GM20000 (cell line): ENCODE data around the gene ZNF521.

Source experiments
- DNase-seq: peaks from one replicate; pipeline ENCODE4 v3.0.0; 2012; ENCODE audit warnings: low spot score
- TF ChIP-seq, protein P1 (sequence below): IDR thresholded peaks from 2 replicates; pipeline ENCODE4 v1.5.1; 2012; ENCODE audit warnings: mild to moderate bottlenecking, control low read depth; ENCODE audit errors: extremely low read depth, missing control alignments

The ZNF521 gene

DNA sequence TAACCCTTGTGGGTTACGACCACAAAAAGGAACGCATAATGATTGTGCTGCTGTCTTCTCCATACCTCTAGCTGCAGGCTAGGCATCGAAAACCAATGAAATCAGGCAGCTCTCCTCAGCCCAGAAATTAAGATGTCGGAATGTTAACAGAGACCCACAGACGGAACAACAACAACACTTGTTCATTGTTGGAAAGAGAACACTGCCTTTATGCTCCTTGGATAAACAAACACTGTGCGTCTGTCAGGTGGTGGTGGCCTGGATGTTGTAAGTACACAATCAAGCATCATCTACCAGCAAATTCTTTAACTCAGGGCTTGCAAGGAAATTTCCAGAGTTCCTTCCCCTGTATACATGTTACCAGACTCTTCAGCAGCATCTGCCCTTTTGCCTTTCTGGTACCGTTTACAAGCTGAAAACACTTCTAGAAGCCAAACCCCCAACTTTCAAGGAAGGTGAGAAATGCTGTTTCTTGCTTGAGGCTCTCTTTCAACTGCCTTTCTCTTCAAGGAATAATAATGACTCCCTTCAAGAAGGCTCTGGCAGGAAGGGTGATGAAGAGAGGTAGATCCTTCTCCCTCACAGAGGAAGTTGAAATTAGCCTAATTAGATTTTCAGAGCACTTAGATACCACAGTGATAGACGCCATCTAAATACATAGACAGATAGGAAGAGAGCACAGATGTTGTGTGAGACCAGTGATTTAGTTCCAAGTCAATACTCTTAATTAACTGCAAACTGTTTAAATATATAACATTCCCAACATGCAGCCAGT, 332.7 kb downstream of the ZNF521 start:
- TF ChIP-seq, protein P1, sequence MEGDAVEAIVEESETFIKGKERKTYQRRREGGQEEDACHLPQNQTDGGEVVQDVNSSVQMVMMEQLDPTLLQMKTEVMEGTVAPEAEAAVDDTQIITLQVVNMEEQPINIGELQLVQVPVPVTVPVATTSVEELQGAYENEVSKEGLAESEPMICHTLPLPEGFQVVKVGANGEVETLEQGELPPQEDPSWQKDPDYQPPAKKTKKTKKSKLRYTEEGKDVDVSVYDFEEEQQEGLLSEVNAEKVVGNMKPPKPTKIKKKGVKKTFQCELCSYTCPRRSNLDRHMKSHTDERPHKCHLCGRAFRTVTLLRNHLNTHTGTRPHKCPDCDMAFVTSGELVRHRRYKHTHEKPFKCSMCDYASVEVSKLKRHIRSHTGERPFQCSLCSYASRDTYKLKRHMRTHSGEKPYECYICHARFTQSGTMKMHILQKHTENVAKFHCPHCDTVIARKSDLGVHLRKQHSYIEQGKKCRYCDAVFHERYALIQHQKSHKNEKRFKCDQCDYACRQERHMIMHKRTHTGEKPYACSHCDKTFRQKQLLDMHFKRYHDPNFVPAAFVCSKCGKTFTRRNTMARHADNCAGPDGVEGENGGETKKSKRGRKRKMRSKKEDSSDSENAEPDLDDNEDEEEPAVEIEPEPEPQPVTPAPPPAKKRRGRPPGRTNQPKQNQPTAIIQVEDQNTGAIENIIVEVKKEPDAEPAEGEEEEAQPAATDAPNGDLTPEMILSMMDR: no peak
- no peak for DNase-seq

GRCh38 chr18:25016666-25017065, 335.3 kb downstream of the ZNF521 start:
- no peak for DNase-seq
- TF ChIP-seq, protein P1: no peak

- TF ChIP-seq, protein P1: no peak
- no peak for DNase-seq
Observed at GRCh38 chr18:25016181-25016580, 335.8 kb downstream of the ZNF521 start.
